Subcutaneous abdominal adipose tissue (tissue), 5 donors: ENCODE results near the gene NTRK3.

Source experiments
- H3K27ac ChIP-seq: one replicate; pipeline ENCODE4 v1.7.0; 2013; ENCODE audit warnings: low read depth, mild to moderate bottlenecking, inconsistent platforms, low read length, moderate library complexity
- H3K27me3 ChIP-seq, 5 donors: one replicate each; pipeline ENCODE4 v1.7.0; 2013; ENCODE audit warnings: low read length in 5 of 5, inconsistent platforms in 1 of 5; ENCODE audit not compliant: control insufficient read depth in 5 of 5, insufficient read depth in 4 of 5
- H3K36me3 ChIP-seq, 5 donors: one replicate each; pipeline ENCODE4 v1.7.0; 2013; ENCODE audit warnings: low read length in 5 of 5; ENCODE audit not compliant: control insufficient read depth in 5 of 5, insufficient read depth in 5 of 5
- H3K4me1 ChIP-seq, 5 donors: one replicate each; pipeline ENCODE4 v1.7.0; 2013; ENCODE audit warnings: low read length in 5 of 5, mild to moderate bottlenecking in 3 of 5, moderate library complexity in 1 of 5; ENCODE audit not compliant: control insufficient read depth in 5 of 5, insufficient read depth in 5 of 5
- H3K4me3 ChIP-seq, 5 donors: one replicate each; pipeline ENCODE4 v1.7.0; 2013; ENCODE audit warnings: low read length in 5 of 5, low read depth in 1 of 5
- H3K9ac ChIP-seq, 5 donors: one replicate each; pipeline ENCODE4 v1.7.0; 2013; ENCODE audit warnings: low read length in 5 of 5, mild to moderate bottlenecking in 4 of 5, moderate library complexity in 3 of 5
- H3K9me3 ChIP-seq, 5 donors: one replicate each; pipeline ENCODE4 v1.7.0; 2013; ENCODE audit warnings: low read length in 5 of 5; ENCODE audit not compliant: control insufficient read depth in 5 of 5
- donor health status: healthy.
- donor health status: healthy.
- donor health status: healthy.
- donor health status: healthy.
- donor health status: healthy.

Gene NTRK3

DNA sequence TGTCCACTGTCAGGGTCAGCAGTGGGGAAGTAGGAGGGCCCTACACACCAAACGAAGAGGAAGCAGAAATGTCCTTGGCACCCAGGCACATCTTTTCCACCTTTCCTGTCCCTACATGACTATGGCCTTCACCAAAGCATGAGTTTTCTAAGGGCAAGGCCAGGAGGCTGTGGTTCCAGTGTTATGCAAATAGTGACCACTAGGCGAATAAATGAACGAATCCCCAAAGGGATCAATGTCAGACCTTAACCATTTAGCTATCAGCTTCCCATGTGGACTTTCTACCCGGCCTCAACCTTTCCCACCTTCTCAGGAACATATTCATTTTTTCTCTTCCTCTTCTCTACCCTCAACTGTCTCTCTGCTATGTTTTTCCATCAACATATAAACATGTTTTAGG lies 63.1 kb downstream of the NTRK3 start:
- H3K9me3 ChIP-seq, result no peaks in the 10 kb centered on the region
- peaks cover 0 to 5% (median 0%) of the 10 kb centered on the region in 5 donors for H3K27me3 ChIP-seq
- no peaks in the 10 kb centered on the region for H3K36me3 ChIP-seq
- peaks cover 0 to 11% (median 8%) of the 10 kb centered on the region in 5 donors for H3K4me1 ChIP-seq
- no peak overlapping the region for H3K4me3 ChIP-seq
- H3K27ac ChIP-seq, result no peak overlapping the region
- no peak overlapping the region for H3K9ac ChIP-seq

GRCh38 chr15:88191812-88192165 lies 64.8 kb downstream of the NTRK3 start:
- Histone ChIP-seq H3K36me3 (no peaks in the 10 kb centered on the region), H3K4me3 (no peak overlapping the region), H3K4me1 (peaks cover 0 to 11% (median 8%) of the 10 kb centered on the region in 5 donors), H3K9me3 (no peaks in the 10 kb centered on the region), H3K27ac (no peak overlapping the region), H3K9ac (no peak overlapping the region), H3K27me3 (peaks cover 0 to 5% (median 0%) of the 10 kb centered on the region in 5 donors)

- H3K27ac ChIP-seq, result no peak overlapping the region
- no peaks in the 10 kb centered on the region for H3K9me3 ChIP-seq
- H3K9ac ChIP-seq, result no peak overlapping the region
- no peaks in the 10 kb centered on the region for H3K36me3 ChIP-seq
- H3K4me3 ChIP-seq, result no peak overlapping the region
- H3K4me1 ChIP-seq, result peaks cover 0 to 11% (median 8%) of the 10 kb centered on the region in 5 donors
- H3K27me3 ChIP-seq, result peaks cover 0 to 5% (median 0%) of the 10 kb centered on the region in 5 donors
Measured at GRCh38 chr15:88190232-88190631, 66.3 kb downstream of the NTRK3 start.

GRCh38 chr15:88188300-88188699 lies 68.2 kb downstream of the NTRK3 start:
- peaks cover 0 to 5% (median 0%) of the 10 kb centered on the region in 5 donors for H3K27me3 ChIP-seq
- no peak overlapping the region for H3K4me3 ChIP-seq
- H3K27ac ChIP-seq, result no peak overlapping the region

DNA sequence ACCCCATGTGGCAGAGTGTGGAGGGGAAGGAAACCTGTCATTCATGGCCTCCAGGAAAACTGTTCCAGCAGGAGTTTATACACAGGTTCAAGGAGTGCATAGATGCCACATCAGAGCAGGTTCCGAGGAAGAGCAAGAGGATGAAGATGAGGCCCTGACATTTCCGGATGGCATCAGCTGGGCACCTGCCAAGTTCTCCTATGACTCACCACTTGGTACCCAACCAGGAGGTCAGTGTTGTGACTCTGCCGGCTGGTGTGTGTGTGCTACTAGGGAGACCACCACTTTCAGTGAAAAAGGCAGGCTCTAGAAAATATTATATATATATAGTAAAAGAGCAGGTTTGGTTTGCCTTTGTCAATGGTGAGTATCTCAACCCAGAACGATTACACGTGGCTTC lies 69.3 kb downstream of the NTRK3 start:
- H3K4me3 ChIP-seq, result no peak overlapping the region
- H3K27me3 ChIP-seq, result peaks cover 0 to 4% (median 3%) of the 10 kb centered on the region in 5 donors

More at GRCh38 chr15:88188300-88188699, 68.2 kb downstream of the NTRK3 start:
- H3K9me3 ChIP-seq, result no peaks in the 10 kb centered on the region
- H3K9ac ChIP-seq, result no peak overlapping the region
- no peaks in the 10 kb centered on the region for H3K36me3 ChIP-seq
- peaks cover 0 to 11% (median 8%) of the 10 kb centered on the region in 5 donors for H3K4me1 ChIP-seq

GRCh38 chr15:88185584-88185983 lies 71.0 kb downstream of the NTRK3 start:
- Histone ChIP-seq H3K4me3 (no peak overlapping the region), H3K9me3 (no peaks in the 10 kb centered on the region), H3K27me3 (peaks cover 0 to 4% (median 0%) of the 10 kb centered on the region in 5 donors), H3K4me1 (peaks cover 0 to 3% (median 0%) of the 10 kb centered on the region in 5 donors), H3K36me3 (no peaks in the 10 kb centered on the region), H3K27ac (no peak overlapping the region), H3K9ac (no peak overlapping the region)

More for the DNA sequence above, 69.3 kb downstream of the NTRK3 start:
- Histone ChIP-seq H3K4me1 (peaks cover 0 to 11% (median 8%) of the 10 kb centered on the region in 5 donors), H3K27ac (no peak overlapping the region), H3K36me3 (no peaks in the 10 kb centered on the region), H3K9me3 (no peaks in the 10 kb centered on the region), H3K9ac (no peak overlapping the region)

- H3K27me3 ChIP-seq, result peaks cover 0 to 4% (median 0%) of the 10 kb centered on the region in 5 donors
- no peak overlapping the region for H3K4me3 ChIP-seq
- no peaks in the 10 kb centered on the region for H3K36me3 ChIP-seq
- no peak overlapping the region for H3K27ac ChIP-seq
- H3K9me3 ChIP-seq, result no peaks in the 10 kb centered on the region
- H3K4me1 ChIP-seq, result peaks cover 0 to 7% (median 0%) of the 10 kb centered on the region in 5 donors
- H3K9ac ChIP-seq, result no peak overlapping the region
Measured at GRCh38 chr15:88181613-88182012, 74.9 kb downstream of the NTRK3 start.

DNA sequence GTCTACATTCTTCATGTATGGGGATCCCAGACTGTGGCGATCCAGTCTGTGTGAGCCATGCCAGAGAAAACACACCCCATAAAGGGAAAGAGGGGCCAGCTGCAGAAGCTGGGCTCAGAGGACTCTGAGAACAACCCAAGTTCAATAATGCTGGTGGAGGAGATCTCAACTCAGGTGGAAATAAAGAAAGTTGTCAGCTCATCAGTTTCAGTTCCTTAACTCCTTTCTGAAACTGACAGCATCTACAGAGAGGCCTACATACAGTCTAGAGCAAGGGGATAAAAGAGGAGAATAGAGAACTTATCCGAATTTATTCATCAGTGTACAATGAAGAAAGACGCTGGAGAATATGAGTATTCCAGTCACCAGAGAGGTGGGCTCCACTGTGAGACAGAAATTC lies 77.0 kb downstream of the NTRK3 start:
- Histone ChIP-seq H3K9ac (no peak overlapping the region), H3K4me1 (peaks cover 0 to 7% (median 0%) of the 10 kb centered on the region in 5 donors), H3K9me3 (no peaks in the 10 kb centered on the region), H3K27me3 (peaks cover 0 to 4% (median 0%) of the 10 kb centered on the region in 5 donors), H3K27ac (no peak overlapping the region), H3K36me3 (no peaks in the 10 kb centered on the region), H3K4me3 (no peak overlapping the region)

DNA sequence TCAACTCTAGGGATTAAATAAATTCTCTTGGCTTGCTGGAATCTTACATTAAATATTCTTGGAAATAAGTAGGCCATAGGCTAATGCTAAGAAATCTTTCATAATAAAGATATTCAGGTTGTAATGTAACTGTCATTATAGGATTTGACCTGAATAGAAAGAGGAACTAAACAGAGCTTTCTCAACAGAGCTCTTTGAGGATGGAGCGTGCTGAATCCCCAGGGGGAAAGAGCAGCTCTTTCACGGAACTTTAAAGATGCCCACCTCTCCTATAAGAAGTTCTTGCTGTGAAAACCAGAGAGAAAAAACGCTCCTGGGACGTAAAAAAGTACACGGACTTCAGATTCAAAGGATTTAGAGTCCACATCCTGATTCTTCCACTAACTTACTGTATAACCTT lies 77.9 kb downstream of the NTRK3 start:
- Histone ChIP-seq H3K27me3 (peaks cover 0 to 3% (median 0%) of the 10 kb centered on the region in 5 donors), H3K4me3 (no peak overlapping the region), H3K4me1 (peaks cover 0 to 7% (median 0%) of the 10 kb centered on the region in 5 donors), H3K27ac (no peak overlapping the region), H3K9me3 (no peaks in the 10 kb centered on the region), H3K9ac (no peak overlapping the region), H3K36me3 (no peaks in the 10 kb centered on the region)

- Histone ChIP-seq H3K4me3 (no peak overlapping the region), H3K36me3 (no peaks in the 10 kb centered on the region), H3K27me3 (peaks cover 0 to 3% (median 0%) of the 10 kb centered on the region in 5 donors)
Measured at GRCh38 chr15:88177451-88177850, 79.1 kb downstream of the NTRK3 start.

More at GRCh38 chr15:88177451-88177850, 79.1 kb downstream of the NTRK3 start:
- Histone ChIP-seq H3K27ac (no peak overlapping the region), H3K9ac (no peak overlapping the region), H3K9me3 (no peaks in the 10 kb centered on the region), H3K4me1 (peaks cover 0 to 7% (median 0%) of the 10 kb centered on the region in 5 donors)
